ENCODE measurements around the gene TPX2.

GRCh38 chr20:31823360-31824124, 84.5 kb downstream of the TPX2 start:
- TF ChIP-seq, protein P1, sequence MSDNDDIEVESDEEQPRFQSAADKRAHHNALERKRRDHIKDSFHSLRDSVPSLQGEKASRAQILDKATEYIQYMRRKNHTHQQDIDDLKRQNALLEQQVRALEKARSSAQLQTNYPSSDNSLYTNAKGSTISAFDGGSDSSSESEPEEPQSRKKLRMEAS (IDR thresholded peaks at IDR 0.05) = no peak
- TF ChIP-seq NFE2L2 (conservative IDR thresholded peaks at IDR 0.05; ENCODE audit: low read length) (no peak), SMC3 (IDR thresholded peaks at IDR 0.05) (no peak)
